GM21367 (cell line): ENCODE measurements around the gene CEP41.
"Not testable (repeated sequence)": the region's sequence is repeated elsewhere in the genome, so short reads cannot be mapped to it uniquely, and the experiment has no call there.

Experiments used
- ATAC-seq: cut with Tn5 transposase; IDR thresholded peaks from one replicate; pipeline ENCODE4 v1.9.1; 2021; ENCODE audit not compliant: unreplicated experiment

CEP41 gene

DNA sequence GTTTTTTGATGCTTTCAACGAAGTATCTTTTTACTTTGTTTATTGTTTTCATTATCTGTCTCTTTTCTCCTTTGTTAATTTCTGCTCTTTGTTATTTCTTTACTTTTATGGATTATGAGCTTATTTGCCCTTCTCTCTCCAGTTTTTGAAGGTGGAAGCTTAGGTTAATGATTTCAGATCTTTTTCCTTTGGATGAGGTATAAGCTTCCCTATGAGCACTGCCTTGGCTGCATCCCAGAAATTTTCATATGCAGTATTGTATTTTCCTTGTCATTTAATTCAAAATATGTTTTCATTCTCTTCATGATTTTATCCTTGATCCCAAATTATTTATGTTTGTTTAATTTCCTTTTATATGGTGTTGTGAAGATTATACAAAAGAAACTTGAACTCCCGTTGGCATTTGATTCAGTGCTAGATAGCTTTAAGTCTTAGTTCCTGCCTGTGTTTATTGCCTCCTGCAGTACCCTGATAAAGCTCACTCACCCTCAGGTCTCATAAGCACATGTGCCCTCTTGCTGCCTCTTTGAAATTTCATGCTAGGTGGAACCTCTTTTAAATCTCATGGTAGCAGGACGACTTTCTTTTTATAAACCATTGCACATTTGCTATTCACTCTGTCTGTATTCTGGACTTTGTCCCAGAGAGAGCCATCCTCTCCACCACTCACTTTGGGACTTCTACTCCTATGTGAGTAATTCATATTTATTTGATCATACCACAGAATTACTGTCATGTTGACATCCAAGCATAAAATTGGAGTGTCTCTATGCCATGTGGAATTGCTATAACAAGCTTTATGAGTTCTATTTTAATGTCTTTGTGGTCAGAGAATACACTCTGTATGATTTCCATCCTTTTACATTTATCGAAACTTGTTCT, 23.0 kb upstream of the CEP41 start:
- ATAC-seq, result no peak

DNA sequence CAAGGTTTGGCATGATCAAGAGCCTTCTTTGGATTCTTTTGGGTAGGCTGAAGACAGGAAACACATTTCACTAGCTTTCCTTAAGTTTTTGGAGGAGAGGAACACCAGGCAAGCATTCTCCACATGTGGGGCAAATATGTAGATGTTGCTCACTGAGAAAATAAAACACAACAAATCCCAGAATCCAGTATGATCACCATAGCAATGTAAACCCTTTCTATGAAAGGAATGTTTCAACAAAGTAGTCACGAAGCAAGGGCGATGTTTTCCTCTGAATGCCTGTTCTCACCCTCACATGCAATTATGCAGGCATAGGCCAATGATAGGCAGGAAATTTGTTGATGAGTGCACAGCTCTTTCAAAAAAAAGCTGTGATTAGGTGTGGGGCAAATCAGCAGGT, 20.5 kb upstream of the CEP41 start:
- ATAC-seq, result no peak

DNA sequence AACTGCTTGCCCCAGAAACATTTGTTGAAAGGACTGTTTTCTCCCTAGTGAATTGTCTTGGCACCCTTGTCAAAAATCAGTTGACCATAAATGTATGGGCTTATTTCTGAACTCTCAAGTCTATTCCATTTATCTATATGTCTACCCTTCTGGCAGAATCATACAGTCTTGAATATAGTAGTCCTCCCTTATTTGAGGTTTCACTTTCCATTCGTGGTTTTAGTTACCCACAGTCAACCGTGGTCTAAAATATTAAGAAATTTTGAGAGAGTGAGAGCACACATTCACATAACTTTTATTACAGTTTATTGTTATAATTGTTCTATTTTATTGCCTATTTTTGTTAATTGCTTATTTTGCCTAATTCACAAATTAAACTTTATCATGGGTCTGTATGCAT, 17.4 kb upstream of the CEP41 start:
- ATAC-seq, result no peak

DNA sequence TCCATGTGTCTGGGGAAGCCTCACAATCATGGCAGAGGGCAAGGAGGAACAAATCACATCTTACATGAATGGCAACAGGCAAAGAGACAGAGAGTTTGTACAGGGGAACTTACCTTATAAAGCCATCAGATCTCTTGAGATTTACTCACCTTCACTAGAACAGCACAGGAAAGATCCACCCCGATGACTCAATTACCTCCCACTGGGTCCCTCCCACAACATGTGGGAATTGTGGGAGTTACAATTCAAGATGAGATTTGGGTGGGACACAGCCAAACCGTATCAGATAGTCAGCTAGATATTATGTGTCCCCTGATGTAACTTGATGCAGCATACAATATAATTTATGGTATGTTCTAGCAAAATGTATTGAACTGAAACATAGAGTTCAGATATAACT, 14.1 kb upstream of the CEP41 start:
- no peak for ATAC-seq

DNA sequence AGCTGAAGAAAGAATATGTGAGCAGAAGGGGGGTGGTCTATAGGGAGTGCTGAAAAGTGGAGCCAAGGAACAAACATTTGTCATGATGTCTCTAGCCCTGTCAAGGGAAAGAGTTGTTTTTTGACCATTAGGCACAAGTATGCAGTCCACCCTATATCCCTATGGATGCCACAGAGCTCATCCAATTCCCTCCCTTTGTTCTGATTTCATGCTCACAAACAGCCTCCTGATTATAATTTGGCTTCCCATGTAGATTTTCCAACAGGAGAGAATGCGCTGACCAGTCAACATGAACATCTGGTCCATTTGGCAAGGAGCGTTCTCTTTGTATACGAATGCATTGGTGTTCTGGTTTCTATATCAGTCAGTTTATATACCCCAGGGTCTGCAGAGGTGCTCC, 12.1 kb upstream of the CEP41 start:
- ATAC-seq, result no peak

DNA sequence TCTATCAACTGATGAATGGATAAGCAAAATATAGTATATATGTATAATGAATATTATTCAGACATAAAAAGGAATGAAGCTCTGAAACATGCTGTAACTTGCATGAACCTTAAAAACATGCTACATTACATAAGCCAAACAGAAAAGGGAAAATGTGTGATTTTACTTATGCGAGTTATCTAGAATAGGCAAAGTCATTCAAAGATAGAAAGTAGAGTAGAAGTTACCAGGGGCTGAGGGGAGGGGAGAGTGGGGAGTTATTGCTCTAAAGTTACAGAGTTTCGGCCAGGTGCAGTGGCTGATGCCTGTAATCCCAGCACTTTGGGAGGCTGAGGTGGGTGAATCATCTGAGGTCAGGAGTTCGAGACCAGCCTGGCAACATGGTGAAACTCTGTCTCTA, 10.5 kb upstream of the CEP41 start:
- ATAC-seq, result not testable (repeated sequence)

DNA sequence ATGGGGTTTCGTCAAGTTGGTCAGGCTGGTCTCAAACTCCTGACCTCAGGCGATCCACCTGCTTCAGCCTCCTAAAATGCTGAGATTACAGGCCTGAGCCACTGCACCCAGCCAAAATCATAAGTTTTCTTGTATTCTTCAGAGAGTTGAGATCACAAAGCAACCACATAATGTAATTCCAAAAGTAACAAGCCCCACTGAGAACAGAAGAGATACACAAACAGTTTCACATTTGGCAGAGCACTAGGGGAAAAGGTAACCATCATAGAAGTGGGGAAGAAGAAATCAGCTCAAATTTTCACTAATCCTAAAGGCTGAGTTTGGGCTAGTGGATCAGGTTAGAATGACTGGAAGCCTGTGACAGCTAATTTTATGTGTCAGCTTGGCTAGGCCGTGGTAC, 5.4 kb upstream of the CEP41 start:
- no peak for ATAC-seq

DNA sequence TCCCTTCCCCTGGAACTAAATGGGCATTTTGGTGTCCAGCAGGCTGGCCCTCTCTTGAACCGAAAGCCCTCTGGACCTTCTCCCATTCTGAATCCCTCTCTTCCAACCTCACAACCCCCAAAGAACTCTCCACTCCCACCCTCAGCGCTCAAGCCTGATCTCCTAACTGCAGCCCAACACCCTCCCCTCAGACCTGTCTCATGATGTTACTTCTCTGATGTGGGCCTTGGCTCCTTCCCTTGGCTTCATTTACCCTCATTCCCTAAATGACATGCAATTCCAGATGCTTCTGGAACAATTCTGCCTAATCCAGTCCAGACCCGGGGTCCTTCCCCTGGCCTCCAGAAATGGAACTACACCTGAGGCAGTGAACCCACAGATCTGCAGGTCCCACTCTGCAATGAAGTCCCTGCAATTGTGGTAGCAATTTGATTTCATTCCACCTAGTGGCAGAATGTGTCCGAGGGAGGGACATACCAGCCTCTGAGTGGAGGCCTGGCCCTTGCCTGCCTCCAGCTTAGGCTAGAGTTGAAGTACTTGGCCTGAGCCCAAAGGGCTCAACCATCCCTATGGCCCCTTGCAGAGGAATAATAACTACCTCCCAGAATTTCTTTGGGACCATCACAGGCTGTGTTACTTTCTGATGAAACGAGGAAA, 4.1 kb upstream of the CEP41 start:
- no peak for ATAC-seq

DNA sequence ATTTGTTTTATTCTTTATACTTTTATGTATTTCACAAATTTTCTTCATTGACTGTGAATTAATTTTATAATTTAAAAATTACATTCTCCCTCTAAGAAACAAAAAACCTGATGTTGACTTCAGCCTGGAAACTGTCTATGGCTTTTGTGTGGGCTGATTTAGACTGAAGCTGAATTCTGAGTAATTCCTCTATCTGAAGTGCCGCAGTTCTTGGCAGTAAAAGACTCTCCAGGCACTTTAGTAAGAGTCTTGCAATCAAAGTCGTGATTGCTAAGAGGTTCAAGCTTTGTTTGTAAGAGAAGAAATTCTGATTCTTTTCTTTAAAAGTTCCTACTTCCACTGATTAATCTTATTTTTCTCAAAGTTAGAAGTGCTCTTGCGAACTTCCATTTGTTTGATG, 3.4 kb upstream of the CEP41 start:
- ATAC-seq, result no peak

DNA sequence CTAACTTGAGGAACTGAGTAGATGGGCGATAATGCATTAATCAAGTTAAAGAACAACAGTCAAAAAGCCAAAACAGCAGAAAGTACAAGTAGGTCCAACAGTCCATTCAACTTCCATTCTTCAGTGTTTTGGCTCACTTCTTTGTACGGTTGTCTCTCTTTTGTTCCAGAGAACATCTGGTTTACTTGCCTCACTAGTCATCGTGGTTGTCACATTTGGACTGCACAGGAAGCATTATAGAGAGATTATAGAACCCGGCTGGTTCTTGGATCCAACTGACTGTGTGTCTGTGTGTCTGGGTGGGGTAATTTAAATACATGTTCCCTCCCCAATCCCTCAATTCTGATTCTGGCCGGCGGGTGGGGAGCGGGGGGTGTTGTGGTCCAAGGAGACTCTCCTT, 1.8 kb upstream of the CEP41 start:
- no peak for ATAC-seq

DNA sequence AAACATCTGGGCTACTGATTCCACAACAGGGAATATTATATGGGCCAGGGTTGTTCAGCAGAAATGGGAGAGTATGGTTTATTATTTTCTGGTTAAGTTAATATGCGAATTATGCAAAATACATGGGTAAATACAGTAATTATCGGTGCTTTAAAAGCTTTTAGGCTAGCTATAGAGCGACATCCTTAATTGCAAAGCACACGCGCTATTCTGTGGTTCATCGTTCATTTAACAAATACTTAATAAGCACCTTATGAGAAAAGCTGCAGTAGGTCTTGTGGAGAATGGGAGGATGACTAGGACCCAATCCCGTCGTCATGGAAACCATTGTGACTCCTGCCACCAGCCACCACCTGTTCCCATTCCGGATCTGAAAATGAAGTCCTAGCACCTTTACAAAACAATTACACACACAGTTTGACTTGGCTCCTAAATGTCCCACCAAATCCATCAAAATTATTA, 623 bp upstream of the CEP41 start:
- ATAC-seq, result no peak

DNA sequence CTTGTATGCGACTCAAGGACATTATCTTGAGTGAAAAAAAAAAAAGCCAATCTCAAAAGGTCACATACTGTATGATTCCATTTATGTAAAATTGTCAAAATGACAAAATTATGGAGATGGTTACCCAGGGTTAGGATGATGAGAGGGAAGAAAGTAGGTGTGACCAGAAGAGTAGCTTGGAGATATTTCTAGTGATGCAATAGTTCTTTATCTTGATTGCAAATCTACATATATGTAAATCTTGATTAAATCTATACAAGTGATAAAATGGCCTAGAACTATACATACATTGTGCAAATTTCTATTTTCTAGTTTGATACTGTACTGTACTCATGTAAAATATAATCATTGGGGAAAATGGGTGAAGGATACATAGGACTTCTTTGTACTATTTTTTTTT, 4.6 kb downstream of the CEP41 start:
- no peak for ATAC-seq

DNA sequence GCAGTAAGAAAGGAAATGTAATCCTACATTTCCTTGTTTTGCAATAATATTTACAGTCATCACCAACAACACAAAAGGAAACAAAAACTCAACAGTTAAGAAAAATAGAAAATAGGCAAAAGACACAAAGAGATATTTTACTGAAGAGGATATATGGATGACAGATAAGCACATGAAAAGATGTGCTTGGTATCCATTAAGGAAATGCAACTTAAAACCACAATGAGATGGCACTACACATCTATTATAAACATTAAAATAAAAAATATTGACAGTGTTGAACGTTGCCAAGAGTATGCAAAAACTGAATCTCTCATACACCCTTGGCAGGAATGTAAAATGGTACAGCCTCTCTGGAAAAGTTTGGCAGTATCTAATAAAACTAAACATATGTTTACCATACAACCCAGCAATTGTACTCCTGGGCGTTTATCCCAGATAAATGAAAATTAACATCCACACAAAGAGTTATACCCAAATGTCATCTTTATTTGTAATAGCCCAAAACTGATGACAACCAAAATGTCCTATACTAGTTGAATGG, 5.4 kb downstream of the CEP41 start:
- ATAC-seq, result no peak

DNA sequence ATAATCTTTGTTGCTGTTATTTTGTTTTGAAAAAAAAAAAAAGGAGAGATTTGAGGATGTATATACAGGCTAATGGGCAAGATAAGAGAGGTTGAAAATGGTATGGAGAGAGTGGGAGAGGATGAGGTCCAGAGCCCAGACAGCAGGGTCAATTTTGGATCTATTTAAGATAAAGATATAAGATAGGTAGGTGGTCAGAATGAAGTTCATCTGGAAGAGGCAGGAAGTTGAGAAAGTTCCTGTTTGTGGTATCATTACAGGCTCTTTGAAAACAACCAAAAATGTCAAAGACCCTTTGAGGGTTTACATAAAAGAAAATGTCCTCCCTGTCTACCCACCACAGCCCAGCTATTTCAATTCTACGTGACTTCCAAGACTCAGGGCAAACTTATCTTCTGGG, 7.5 kb downstream of the CEP41 start:
- no peak for ATAC-seq

DNA sequence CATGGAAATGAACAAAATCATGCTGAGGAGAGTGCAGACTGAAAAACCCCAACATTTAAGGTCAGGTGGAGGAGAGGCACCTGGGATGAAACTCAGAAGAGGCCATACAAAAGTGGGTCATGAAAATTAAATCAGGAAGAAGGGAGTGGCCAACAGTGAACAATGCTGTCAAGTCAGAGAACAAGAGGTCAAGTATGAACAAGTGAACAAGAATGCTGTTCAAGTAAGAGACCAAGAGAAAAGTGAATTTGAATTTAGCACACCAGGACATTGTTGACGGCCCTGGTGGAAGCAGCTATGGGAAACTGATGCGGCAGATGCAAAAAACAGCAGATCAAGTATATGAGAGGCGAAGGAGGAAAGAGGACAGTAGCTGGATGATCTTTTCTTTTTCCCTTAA, 7.9 kb downstream of the CEP41 start:
- no peak for ATAC-seq

DNA sequence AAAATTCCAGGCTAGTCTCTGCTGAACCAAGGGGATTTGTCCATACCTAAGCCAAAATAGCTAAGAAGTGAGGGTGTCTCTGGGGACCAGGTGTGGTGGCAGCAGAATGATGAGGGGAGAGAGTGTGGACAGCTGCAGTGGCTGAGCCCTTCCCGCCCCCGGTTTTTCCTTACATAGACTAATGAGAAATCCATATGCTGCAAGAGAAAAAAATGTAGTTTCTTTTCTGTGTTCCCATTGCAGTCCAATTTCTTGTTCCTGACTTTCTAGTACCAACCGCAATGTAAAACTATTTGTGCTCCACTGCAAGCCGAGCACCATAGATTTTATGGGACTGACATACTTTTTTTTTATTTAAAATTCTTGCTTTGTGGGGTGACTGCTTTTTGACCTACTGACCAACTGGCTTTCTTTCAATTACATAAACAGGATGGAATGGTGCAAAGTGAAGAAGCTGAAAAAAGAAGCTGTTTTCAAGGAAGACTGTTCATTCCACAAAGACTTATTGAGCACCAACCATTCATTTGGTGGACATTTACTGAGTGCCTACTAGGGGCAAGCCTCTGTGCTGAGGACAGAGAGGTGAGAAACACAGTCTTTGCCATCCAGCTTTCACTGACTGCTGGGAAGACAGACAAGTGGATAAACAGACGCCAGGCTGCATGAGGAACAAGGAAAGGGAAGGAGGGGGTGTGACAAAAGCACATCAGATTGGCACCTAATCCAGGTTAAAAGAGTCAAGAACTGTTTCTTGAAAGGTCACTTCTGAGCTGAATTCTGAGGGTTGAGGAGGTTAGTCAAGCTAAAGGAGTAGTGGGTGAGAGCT, 9.8 kb downstream of the CEP41 start:
- ATAC-seq, result no peak

DNA sequence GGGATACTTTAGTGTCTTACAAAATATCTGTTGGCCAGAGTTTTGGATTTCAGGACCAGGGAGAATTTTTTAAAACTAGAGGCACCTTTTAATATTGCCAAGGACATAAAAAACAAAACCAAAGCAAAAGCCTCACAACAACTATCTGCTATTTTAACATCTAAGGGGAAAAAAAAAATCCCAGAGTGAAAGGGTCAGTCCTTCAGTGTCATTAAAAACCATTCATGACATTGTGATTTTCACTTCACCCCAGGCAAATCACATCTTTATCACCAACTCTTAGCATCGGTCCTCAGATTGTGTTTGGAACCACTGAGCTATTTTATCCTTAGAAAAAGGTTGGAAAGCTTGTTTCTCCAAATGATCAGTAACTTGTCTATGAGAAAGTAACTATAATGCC, 10.7 kb downstream of the CEP41 start:
- ATAC-seq, result no peak

DNA sequence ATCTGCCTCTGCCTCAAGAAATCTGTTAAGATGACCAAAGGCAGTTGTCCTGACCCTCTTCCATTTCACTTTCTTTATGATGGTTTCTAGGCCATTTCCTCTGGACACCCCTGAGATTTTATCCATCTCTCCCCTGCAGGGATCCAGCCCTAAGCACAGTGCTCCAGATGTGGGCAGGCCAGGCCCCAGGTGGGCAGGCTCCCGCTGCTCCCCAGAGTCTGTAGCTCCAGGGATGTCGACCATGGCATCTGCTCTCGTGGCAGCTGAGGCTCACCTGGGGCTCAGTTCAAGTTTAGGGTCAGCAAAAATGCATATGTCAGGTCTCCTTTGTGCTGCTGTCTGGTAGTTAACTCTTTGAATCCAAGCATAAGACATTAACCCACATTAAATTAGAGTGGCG, 11.8 kb downstream of the CEP41 start:
- no peak for ATAC-seq

DNA sequence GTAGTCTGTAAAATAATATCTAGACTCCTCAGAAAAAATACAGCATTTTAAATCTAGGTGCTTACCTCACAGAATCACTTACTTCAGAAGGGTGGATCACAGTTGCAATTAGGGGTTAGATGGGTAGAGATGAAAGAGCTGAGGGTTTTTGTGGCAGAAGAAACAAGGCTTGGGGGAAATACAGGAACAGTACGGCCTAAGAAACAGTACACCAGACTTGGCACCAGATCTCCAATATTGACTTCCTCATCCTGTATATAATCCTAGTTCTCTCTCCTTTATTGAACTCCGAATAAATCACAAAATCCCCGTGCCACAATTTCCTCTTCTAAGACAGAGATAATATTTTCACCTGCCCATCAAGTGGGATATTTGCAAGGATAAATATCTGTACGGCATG, 14.3 kb downstream of the CEP41 start:
- no peak for ATAC-seq

DNA sequence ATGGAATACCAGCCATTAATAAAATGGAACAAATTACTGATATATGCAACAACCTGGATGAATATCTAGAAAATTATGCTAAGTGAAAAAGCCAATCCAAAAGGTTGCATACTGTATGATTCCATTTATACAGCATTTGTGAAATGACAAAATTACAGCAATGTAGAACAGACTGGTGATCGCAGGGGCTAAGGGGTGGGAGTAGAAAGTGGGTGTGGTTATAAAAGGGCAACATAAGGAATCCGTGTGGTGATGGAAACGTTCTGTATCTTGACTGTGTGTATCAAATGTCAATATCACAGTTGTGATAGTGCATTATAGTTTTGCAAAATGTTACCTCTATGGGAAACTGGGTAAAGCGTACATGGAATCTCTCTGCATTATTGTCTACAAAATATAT, 15.0 kb downstream of the CEP41 start:
- ATAC-seq, result no peak

DNA sequence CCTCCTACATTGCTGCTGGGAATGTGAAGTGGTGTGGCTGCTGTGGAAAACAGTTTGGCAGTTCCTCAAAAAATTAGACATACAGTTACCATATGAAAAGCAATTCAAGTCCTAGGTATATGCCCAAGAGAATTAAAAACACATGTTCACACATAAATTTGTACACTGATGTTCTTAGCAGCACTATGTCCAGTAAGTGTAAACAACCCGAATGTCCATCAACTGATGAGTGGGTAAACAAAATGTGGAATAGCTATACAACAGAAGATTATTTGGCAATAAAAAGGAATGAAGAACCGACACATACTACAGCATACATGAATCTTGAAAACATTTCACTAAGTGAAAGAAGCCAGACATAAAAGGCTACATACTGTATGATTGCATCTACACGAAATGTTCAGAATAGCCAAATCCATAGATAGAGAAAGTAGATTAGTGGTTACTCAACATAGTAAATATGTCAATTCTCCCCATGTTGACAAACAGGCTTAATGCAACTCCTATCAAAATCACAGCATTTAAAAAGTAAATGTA, 17.2 kb downstream of the CEP41 start:
- no peak for ATAC-seq
